Smooth muscle cell (in vitro differentiated cells): ENCODE results near the gene PLA2G4F. TPM values are rescaled to one million over a fixed set of nuclear protein-coding genes. Genes with fewer than 3 reads are reported as not detected.

Source experiments
- DNase-seq: peaks from one replicate; lab custom pipeline; 2025; ENCODE audit not compliant: unreplicated experiment; lab: John Stamatoyannopoulos, UW
- H2AFZ ChIP-seq: fragments of 200-600 bp; sonication (generic); 2 replicates; pipeline ENCODE4 v1.6.0; 2016; ENCODE audit warnings: antibody characterized with exemption, low read depth, mild to moderate bottlenecking
- H3F3A ChIP-seq: fragments of 200-600 bp; sonication (generic); 2 replicates; pipeline ENCODE4 v1.6.0; 2017; ENCODE audit warnings: antibody characterized with exemption, low read depth
- H3K27ac ChIP-seq: fragments of 200-600 bp; sonication (generic); 2 replicates; pipeline ENCODE4 v1.5.1; 2016; ENCODE audit warnings: low read depth, mild to moderate bottlenecking
- H3K27me3 ChIP-seq: fragments of 200-600 bp; sonication (generic); 2 replicates; pipeline ENCODE4 v1.6.1; 2016; ENCODE audit warnings: low read depth, mild to moderate bottlenecking
- H3K36me3 ChIP-seq: fragments of 200-600 bp; sonication (generic); 2 replicates; pipeline ENCODE4 v1.5.1; 2016; ENCODE audit warnings: low read depth
- H3K4me1 ChIP-seq: fragments of 200-600 bp; sonication (generic); 2 replicates; pipeline ENCODE4 v1.5.1; 2016; ENCODE audit warnings: low read depth
- H3K4me2 ChIP-seq: fragments of 200-600 bp; sonication (generic); 2 replicates; pipeline ENCODE4 v1.6.0; 2016; ENCODE audit warnings: mild to moderate bottlenecking
- H3K4me3 ChIP-seq: fragments of 200-600 bp; sonication (generic); 2 replicates; pipeline ENCODE4 v1.5.1; 2016; ENCODE audit warnings: mild to moderate bottlenecking
- H3K79me2 ChIP-seq: fragments of 200-600 bp; sonication (generic); 2 replicates; pipeline ENCODE4 v1.6.0; 2016; ENCODE audit warnings: low read depth, mild to moderate bottlenecking
- H3K9ac ChIP-seq: fragments of 200-600 bp; sonication (generic); 2 replicates; pipeline ENCODE4 v1.6.0; 2016; ENCODE audit warnings: low read depth
- H3K9me3 ChIP-seq: fragments of 200-600 bp; sonication (generic); replicated peaks from 2 replicates; pipeline ENCODE4 v1.5.1; 2016; ENCODE audit warnings: low read depth
- H4K20me1 ChIP-seq: fragments of 200-600 bp; sonication (generic); 2 replicates; pipeline ENCODE4 v1.6.0; 2016; ENCODE audit warnings: low read depth
- WGBS: methylation state at CpG from one replicate; pipeline ENCODE4 v1.1.7; 2016; ENCODE audit warnings: low lambda C conversion rate; 5-methylcytosine and 5-hydroxymethylcytosine counted together
- polyA plus RNA-seq: library from polyadenylated mRNA; unstranded; fragments of >200 nt; fragmentation: Nextera tagmentation; extraction: Ambion mirVana; gene quantifications from 2 replicates; pipeline ENCODE4 v1.2.1, GENCODE V29; 2016
- total RNA-seq: library from RNA; depleted of rRNA; stranded (reverse); fragments of >200 nt; gene quantifications from 2 replicates; pipeline ENCODE4 v1.2.3, GENCODE V29; 2014
- TF ChIP-seq, protein P1 (sequence below): fragments of 200-600 bp; sonication (generic); IDR thresholded peaks from 2 replicates; pipeline ENCODE4 v1.5.1; 2017; ENCODE audit warnings: borderline replicate concordance, mild to moderate bottlenecking, antibody characterized with exemption; ENCODE audit not compliant: insufficient read depth, poor library complexity, severe bottlenecking

The PLA2G4F gene
- total and polyA plus RNA-seq, 2 experiments from 2014 or later: 0.46 to 1.3 TPM

DNA sequence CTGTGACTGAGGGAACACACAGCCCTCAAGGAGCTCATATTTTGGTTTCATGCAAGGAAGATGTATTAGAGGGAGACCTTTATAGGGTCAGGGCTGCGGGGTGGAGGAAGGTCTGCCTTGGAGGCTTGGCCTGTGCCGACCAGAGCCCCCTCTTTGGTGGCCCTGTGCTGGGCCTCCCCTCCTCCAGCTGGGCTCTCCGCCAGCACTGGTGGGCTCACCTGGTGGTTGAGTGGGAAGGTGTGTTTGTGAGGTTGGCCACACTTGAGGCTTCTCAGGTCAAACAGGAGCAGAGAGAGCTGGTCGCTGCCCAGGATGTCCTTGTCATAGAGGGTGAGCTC is 2.6 kb downstream of the PLA2G4F start:
- TF ChIP-seq, protein P1, sequence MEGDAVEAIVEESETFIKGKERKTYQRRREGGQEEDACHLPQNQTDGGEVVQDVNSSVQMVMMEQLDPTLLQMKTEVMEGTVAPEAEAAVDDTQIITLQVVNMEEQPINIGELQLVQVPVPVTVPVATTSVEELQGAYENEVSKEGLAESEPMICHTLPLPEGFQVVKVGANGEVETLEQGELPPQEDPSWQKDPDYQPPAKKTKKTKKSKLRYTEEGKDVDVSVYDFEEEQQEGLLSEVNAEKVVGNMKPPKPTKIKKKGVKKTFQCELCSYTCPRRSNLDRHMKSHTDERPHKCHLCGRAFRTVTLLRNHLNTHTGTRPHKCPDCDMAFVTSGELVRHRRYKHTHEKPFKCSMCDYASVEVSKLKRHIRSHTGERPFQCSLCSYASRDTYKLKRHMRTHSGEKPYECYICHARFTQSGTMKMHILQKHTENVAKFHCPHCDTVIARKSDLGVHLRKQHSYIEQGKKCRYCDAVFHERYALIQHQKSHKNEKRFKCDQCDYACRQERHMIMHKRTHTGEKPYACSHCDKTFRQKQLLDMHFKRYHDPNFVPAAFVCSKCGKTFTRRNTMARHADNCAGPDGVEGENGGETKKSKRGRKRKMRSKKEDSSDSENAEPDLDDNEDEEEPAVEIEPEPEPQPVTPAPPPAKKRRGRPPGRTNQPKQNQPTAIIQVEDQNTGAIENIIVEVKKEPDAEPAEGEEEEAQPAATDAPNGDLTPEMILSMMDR: no peak
- H3K4me2 ChIP-seq: no peak overlapping the region
- no peak overlapping the region for H3K27ac ChIP-seq
- H3K36me3 ChIP-seq: no peaks in the 10 kb centered on the region
- no peaks in the 10 kb centered on the region for H4K20me1 ChIP-seq
- H2AFZ ChIP-seq: no peak overlapping the region
- no peak overlapping the region for H3K4me3 ChIP-seq
- DNase-seq: no peak
- no peaks in the 10 kb centered on the region for H3K79me2 ChIP-seq
- H3K27me3 ChIP-seq: no peaks in the 10 kb centered on the region
- no peaks in the 10 kb centered on the region for H3K4me1 ChIP-seq
- H3K9ac ChIP-seq: no peak overlapping the region
- H3K9me3 ChIP-seq: no peaks in the 10 kb centered on the region
- peaks cover 4% of the 10 kb centered on the region for H3F3A ChIP-seq
- 92% methylated on average over 4 of the region's 4 CpGs for WGBS

DNA sequence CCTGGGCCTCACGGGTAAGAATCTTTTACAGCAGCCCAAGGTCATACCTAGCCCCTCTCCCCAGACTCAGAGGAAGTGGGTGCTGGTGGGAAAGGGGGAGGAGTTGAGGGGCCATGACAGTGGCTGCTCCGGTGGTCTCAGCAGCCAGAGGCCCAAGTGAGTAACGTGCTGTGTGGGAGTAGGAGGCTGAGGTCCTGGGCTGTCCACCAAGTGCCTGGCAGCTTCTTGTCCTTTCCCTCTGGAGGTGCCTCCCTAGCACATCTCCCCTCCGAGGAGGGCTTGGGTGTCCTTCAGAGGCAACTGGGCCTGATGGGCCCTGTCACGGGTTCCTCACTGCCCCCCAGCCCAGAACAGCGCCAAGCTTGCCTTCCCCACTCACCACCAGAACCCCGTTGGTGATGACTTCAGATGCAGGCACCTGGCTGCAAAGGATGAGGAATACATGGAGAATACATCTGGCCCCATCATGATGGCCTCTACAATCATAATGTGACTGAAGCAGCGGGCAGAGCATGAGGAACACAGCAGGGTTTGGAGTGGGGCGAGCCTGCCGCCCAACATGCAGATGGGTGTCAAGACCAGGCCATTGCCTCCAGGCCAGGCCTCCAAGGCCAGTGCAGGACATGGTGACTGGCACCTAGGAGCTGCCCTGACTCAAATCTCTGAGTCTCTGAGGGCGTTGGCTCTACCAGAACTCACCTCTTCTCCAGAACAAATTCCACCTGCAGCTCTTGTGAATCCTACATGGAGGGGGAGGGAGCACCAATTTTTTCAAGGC is 3.3 kb downstream of the PLA2G4F start:
- H3F3A ChIP-seq: no peaks in the 10 kb centered on the region
- no peaks in the 10 kb centered on the region for H3K79me2 ChIP-seq
- H3K27ac ChIP-seq: no peak overlapping the region
- no peak overlapping the region for H2AFZ ChIP-seq
- no peak overlapping the region for H3K9ac ChIP-seq
- H3K4me3 ChIP-seq: no peak overlapping the region
- no peak overlapping the region for H3K4me2 ChIP-seq
- DNase-seq: no peak
- TF ChIP-seq, protein P1: no peak
- H3K9me3 ChIP-seq: no peaks in the 10 kb centered on the region
- no peaks in the 10 kb centered on the region for H3K36me3 ChIP-seq
- H3K27me3 ChIP-seq: no peaks in the 10 kb centered on the region
- H3K4me1 ChIP-seq: no peaks in the 10 kb centered on the region
- H4K20me1 ChIP-seq: no peaks in the 10 kb centered on the region
- 87% methylated on average over 11 of the region's 11 CpGs for whole genome bisulfite sequencing

DNA sequence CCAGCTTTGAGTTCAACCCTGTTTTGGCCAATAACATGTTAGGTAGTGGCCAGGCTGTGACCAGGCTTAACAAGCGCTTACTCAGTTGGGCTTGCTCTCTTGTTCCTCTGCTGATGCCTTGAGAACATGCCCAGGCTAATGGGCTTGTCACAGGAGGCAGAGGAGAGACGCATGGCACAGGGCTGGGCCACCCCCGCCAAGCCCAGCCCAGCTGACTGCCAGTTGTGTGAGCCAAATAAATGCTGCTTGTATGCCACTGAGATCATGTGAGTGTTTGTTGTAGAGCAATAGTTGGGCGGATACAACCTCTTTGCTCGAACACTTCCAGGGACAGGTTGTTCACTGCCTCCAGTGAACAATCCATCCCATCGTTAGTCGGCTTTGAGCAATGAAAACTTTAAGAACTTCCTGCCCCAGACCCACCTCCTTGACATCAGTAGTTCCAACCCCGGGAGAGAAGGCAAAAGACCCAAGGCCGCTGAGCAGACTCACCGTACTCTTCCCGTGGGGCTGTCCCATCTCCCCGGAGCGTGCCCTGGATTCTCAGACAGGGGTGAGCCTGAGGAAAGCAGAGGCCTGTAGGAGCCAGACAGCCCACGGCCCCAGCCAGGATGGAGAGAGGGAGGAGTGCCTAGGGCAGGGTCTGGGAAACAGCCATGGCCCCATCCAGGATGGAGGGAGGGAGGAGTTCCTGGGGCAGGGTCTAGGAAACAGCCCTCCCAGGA is 4.1 kb downstream of the PLA2G4F start:
- Histone ChIP-seq H3K27me3 (no peaks in the 10 kb centered on the region), H3K4me2 (no peak overlapping the region), H3K4me1 (no peaks in the 10 kb centered on the region), H4K20me1 (no peaks in the 10 kb centered on the region), H3F3A (no peaks in the 10 kb centered on the region), H3K4me3 (no peak overlapping the region), H3K79me2 (no peaks in the 10 kb centered on the region), H3K9me3 (no peaks in the 10 kb centered on the region), H2AFZ (no peak overlapping the region), H3K27ac (no peak overlapping the region), H3K36me3 (no peaks in the 10 kb centered on the region), H3K9ac (no peak overlapping the region)
- 92% methylated on average over 14 of the region's 14 CpGs for WGBS
- TF ChIP-seq, protein P1: no peak
- no peak for DNase-seq
